SKM-1 (cell line): ENCODE data around the gene VTI1B.
"Not testable (repeated sequence)": the region's sequence is repeated elsewhere in the genome, so short reads cannot be mapped to it uniquely, and the experiment has no call there.

Experiments used
- DNase-seq: peaks from one replicate; lab custom pipeline; 2025; ENCODE audit not compliant: unreplicated experiment; lab: John Stamatoyannopoulos, UW

Gene VTI1B

GRCh38 chr14:67633451-67634147, 40.8 kb downstream of the VTI1B start:
- no peak for DNase-seq

GRCh38 chr14:67630938-67631337, 43.5 kb downstream of the VTI1B start:
- no peak for DNase-seq

- DNase-seq: no peak
These were observed 44.2 kb downstream of the VTI1B start for GRCh38 chr14:67630186-67630585.

- no peak for DNase-seq
These were observed 46.9 kb downstream of the VTI1B start for GRCh38 chr14:67627519-67627918.

GRCh38 chr14:67626131-67626530, 48.3 kb downstream of the VTI1B start:
- not testable (repeated sequence) for DNase-seq

GRCh38 chr14:67623114-67623513, 51.3 kb downstream of the VTI1B start:
- DNase-seq: no peak

GRCh38 chr14:67622675-67623074, 51.8 kb downstream of the VTI1B start:
- no peak for DNase-seq

- DNase-seq: no peak
These were observed 54.1 kb downstream of the VTI1B start for GRCh38 chr14:67620217-67620785.

GRCh38 chr14:67619446-67620216, 54.8 kb downstream of the VTI1B start, which contains the start of gene ARG2:
ARG2 (plus strand) TSS chr14:67619920; CDS start chr14:67619978, 58 bp downstream.
- DNase-seq: peak; percentile 24

- peak; percentile 22 for DNase-seq
These were observed 55.8 kb downstream of the VTI1B start for GRCh38 chr14:67618617-67619063.

GRCh38 chr14:67610491-67610890, 63.9 kb downstream of the VTI1B start:
- DNase-seq: no peak

- no peak for DNase-seq
These were observed 64.7 kb downstream of the VTI1B start for GRCh38 chr14:67609642-67610310.

- DNase-seq: no peak
These were observed 66.8 kb downstream of the VTI1B start for GRCh38 chr14:67607646-67608045.

GRCh38 chr14:67602995-67603545, 71.4 kb downstream of the VTI1B start:
- no peak for DNase-seq

GRCh38 chr14:67602076-67602475, 72.4 kb downstream of the VTI1B start:
- no peak for DNase-seq

- not testable (repeated sequence) for DNase-seq
These were observed 73.9 kb downstream of the VTI1B start for GRCh38 chr14:67600562-67600974.

- DNase-seq: peak; percentile 17
These were observed 74.5 kb downstream of the VTI1B start, which contains the start of gene PIGH for GRCh38 chr14:67599698-67600561. PIGH (minus strand) TSS chr14:67600268; CDS start chr14:67600203, 65 bp downstream.
